HepG2 (cell line): ENCODE measurements around the gene SLC38A9. TPM values are rescaled to one million over a fixed set of nuclear protein-coding genes. Genes with fewer than 3 reads are reported as not detected.

Experiments used
- ATAC-seq: fragments of 200-7000 bp; cut with Tn5 transposase; 3 replicates; pipeline ENCODE4 v1.9.1; 2020; ENCODE audit warnings: mild to moderate bottlenecking, moderate library complexity
- BruUV-seq: library from RNA; stranded (reverse); fragments of 400-500 nt; replicated peaks from 2 replicates; lab custom pipeline; 2021; lab: Mats Ljungman, UMichigan
- CTCF ChIA-PET: fragments of 300-600 bp; formaldehyde crosslinking; extraction: SDS; loops from one replicate; lab custom pipeline; 2021; ENCODE audit warnings: low total read pairs, inconsistent platforms, low intra/inter-chr PET ratio; lab: Yijun Ruan, JAX
- POLR2A ChIA-PET: fragments of 350-600 bp; sonication (Branson Sonifier 250); formaldehyde crosslinking; loops from one replicate; lab custom pipeline; 2020; ENCODE audit warnings: antibody characterized with exemption, inconsistent platforms; lab: Yijun Ruan, JAX
- DNase-seq: peaks from one replicate; pipeline ENCODE4 v3.0.0-alpha.2; 2015; ENCODE audit warnings: low spot score
- FAIRE-seq: peaks from 3 replicates; lab custom pipeline; 2011; peaks lifted over from hg19 to GRCh38; lab: Jason Lieb, UNC
- H2AFZ ChIP-seq: one replicate; pipeline ENCODE4 v1.6.1; 2011; ENCODE audit warnings: low read length, inconsistent platforms
- H3K27ac ChIP-seq: fragments of 300-600 bp; 3 replicates; pipeline ENCODE4 v1.8.0; 2011; ENCODE audit warnings: mixed run types, mild to moderate bottlenecking, mixed read lengths, low read length, inconsistent platforms; ENCODE audit not compliant: insufficient read depth; ENCODE audit errors: extremely low read length
- H3K27me3 ChIP-seq, 2 experiments: fragments of 200-600 bp in 1 of 2; 2 replicates in 1 of 2; 3 replicates in 1 of 2; pipeline versions ENCODE4 v1.6.0 to v1.8.0; 2011; ENCODE audit warnings: low read length in 2 of 2, mild to moderate bottlenecking in 2 of 2, moderate library complexity in 2 of 2, inconsistent platforms in 1 of 2; ENCODE audit not compliant: insufficient read depth in 2 of 2, control insufficient read depth in 1 of 2
- H3K36me3 ChIP-seq, 2 experiments: fragments of 200-600 bp in 1 of 2; replicated peaks in 1 of 2; 2 replicates in 1 of 2; 3 replicates in 1 of 2; pipeline versions ENCODE4 v1.5.1 to v1.8.0; 2011; ENCODE audit warnings: low read length in 2 of 2, inconsistent platforms in 1 of 2; ENCODE audit not compliant: insufficient read depth in 2 of 2, control insufficient read depth in 1 of 2
- H3K4me1 ChIP-seq: 2 replicates; pipeline ENCODE4 v1.5.1; 2012; ENCODE audit warnings: low read length, inconsistent platforms; ENCODE audit not compliant: insufficient read depth
- H3K4me2 ChIP-seq: 2 replicates; pipeline ENCODE4 v1.6.0; 2011; ENCODE audit warnings: low read depth, low read length, inconsistent platforms
- H3K4me3 ChIP-seq, 3 experiments: fragments of 200-600 bp in 1 of 3; sonication (generic), shearing (Covaris generic) in 1 of 3; replicated peaks in 1 of 3; 2 replicates each; pipeline ENCODE4 v1.5.1; 2011 to 2016; ENCODE audit warnings: low read length in 3 of 3, inconsistent platforms in 2 of 3, low read depth in 2 of 3, mild to moderate bottlenecking in 2 of 3, control low read depth in 1 of 3, mixed read lengths in 1 of 3; ENCODE audit not compliant: insufficient read depth in 1 of 3
- H3K79me2 ChIP-seq: one replicate; pipeline ENCODE4 v1.6.1; 2011; ENCODE audit warnings: low read length, inconsistent platforms; ENCODE audit not compliant: insufficient read depth
- H3K9ac ChIP-seq: 2 replicates; pipeline ENCODE4 v1.6.0; 2011; ENCODE audit warnings: mild to moderate bottlenecking, low read depth, low read length, inconsistent platforms; ENCODE audit not compliant: insufficient read depth
- H3K9me3 ChIP-seq: 2 replicates; pipeline ENCODE4 v1.5.1; 2012; ENCODE audit warnings: mild to moderate bottlenecking, low read length
- H4K20me1 ChIP-seq: 2 replicates; pipeline ENCODE4 v1.6.0; 2011; ENCODE audit warnings: inconsistent platforms, mild to moderate bottlenecking, low read length, moderate library complexity; ENCODE audit not compliant: insufficient read depth
- DNMT3B ChIP-seq: conservative IDR thresholded peaks from 2 replicates; pipeline ENCODE4 v1.6.1; 2016; ENCODE audit warnings: missing biosample characterization, control low read depth
- HNRNPK ChIP-seq: fragments of 200-400 bp; formaldehyde crosslinking; IDR thresholded peaks from 2 replicates; pipeline ENCODE4 v1.6.1; 2018; ENCODE audit warnings: low read length, low read depth, moderate library complexity, mild to moderate bottlenecking; ENCODE audit not compliant: poor library complexity, severe bottlenecking
- NFAT5 ChIP-seq: sonication (generic); formaldehyde crosslinking; IDR thresholded peaks from 2 replicates; pipeline ENCODE4 v1.4.0; 2020; ENCODE audit warnings: missing genetic modification reagents
- SMARCE1 ChIP-seq: fragments of 450-650 bp; IDR thresholded peaks from 2 replicates; pipeline ENCODE4 v1.6.1; 2017; ENCODE audit warnings: borderline replicate concordance
- in situ Hi-C: cut with HindIII; loops from 2 replicates; pipeline ENCODE4 v1.10.0; 2017; ENCODE audit warnings: low pct_unique_long_range_greater_than_20kb; ENCODE audit not compliant: extremely low pct_ligation_motif_present
- intact Hi-C: fragments of 100-400 bp; cut with micrococcal nuclease; formaldehyde crosslinking; loops from one replicate; pipeline ENCODE4 v1.10.0; 2022; ENCODE audit not compliant: unreplicated experiment
- polyA plus RNA-seq, 8 experiments: library from polyadenylated mRNA; depleted of rRNA in 3 of 8; stranded (reverse) in 7 of 8; unstranded in 1 of 8; fragments of >200 nt; fragmentation: Illumina TruSeq in 4 of 8; extraction: Trizol in 4 of 8; gene quantifications; 2 replicates each; pipeline versions ENCODE4 v1.2.1 to v1.2.3, GENCODE V29; 2011 to 2016; ENCODE audit warnings: low read depth in 4 of 8, missing spikeins in 1 of 8, mixed read lengths in 1 of 8; ENCODE audit not compliant: insufficient read depth in 1 of 8
- total RNA-seq, 5 experiments: library from RNA; depleted of rRNA; stranded (reverse); fragments of >200 nt; fragmentation: Illumina TruSeq; extraction: Trizol; gene quantifications; 2 replicates each; pipeline ENCODE4 v1.2.3, GENCODE V29; 2016; ENCODE audit warnings: low read depth in 1 of 5
- TF ChIP-seq, protein P1 (sequence below): fragments of 450-650 bp; IDR thresholded peaks from 2 replicates; pipeline ENCODE4 v1.6.1; 2016

Gene SLC38A9
- total and polyA plus RNA-seq, 2 of the 13 experiments (the other 11 are each of a cell fraction or from before 2014, with no cell fraction given) = 19.3 to 36.0 TPM

DNA sequence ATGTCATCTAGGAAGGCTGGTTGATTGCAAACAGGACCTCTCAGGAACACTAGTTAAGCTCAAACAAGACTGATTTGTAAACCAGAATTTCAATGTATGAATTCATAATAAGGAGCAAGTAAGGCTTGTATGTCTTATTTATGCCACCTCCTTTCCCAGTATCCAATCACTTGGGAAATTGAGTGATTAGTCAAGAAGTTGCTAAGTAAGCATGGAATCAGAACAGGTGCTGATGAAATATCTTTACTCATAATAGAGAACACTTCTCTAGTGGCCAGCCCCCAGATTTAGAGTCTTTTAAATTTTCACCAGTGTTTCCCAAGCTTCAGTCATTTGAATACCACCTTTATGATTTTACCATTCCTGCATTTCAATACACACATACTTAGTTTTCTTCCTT lies 20.5 kb upstream of the SLC38A9 start:
- ATAC-seq (no peak), DNase-seq (no peak), FAIRE-seq (no peak)
- Histone ChIP-seq H3K36me3 (no peaks in the 10 kb centered on the region), H4K20me1 (no peaks in the 10 kb centered on the region), H3K4me1 (no peaks in the 10 kb centered on the region), H3K79me2 (no peaks in the 10 kb centered on the region), H3K4me2 (no peak overlapping the region), H2AFZ (no peak overlapping the region), H3K27ac (no peak overlapping the region), H3K4me3 (no peak overlapping the region), H3K27me3 (no peaks in the 10 kb centered on the region; a peak in 1 of 5 replicates), H3K9ac (no peak overlapping the region), H3K9me3 (no peaks in the 10 kb centered on the region)
- BruUV-seq = no TSS peak
- ChIA-PET CTCF (no interaction called here), POLR2A (no interaction called here)
- TF ChIP-seq DNMT3B (CRISPR knock-in tag) = no peak
- peak; percentile 41 for TF ChIP-seq HNRNPK
- TF ChIP-seq, protein P1, sequence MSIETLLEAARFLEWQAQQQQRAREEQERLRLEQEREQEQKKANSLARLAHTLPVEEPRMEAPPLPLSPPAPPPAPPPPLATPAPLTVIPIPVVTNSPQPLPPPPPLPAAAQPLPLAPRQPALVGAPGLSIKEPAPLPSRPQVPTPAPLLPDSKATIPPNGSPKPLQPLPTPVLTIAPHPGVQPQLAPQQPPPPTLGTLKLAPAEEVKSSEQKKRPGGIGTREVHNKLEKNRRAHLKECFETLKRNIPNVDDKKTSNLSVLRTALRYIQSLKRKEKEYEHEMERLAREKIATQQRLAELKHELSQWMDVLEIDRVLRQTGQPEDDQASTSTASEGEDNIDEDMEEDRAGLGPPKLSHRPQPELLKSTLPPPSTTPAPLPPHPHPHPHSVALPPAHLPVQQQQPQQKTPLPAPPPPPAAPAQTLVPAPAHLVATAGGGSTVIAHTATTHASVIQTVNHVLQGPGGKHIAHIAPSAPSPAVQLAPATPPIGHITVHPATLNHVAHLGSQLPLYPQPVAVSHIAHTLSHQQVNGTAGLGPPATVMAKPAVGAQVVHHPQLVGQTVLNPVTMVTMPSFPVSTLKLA = no peak
- TF ChIP-seq NFAT5 (CRISPR knock-in tag) = no peak
- no peak for TF ChIP-seq SMARCE1
- in situ Hi-C loops (no loop called here), intact Hi-C loops (no loop called here)
